Right hindlimb (tissue), 1 donor: ENCODE measurements around the gene PPP2R5D.
"Not testable (repeated sequence)": the region's sequence is repeated elsewhere in the genome, so short reads cannot be mapped to it uniquely, and the experiment has no call there.

Source experiments
- DNase-seq: peaks from one replicate; pipeline ENCODE4 v3.0.0-alpha.2; 2018

The PPP2R5D gene

GRCh38 chr6:42984001-42984923 lies at the start of gene PPP2R5D:
PPP2R5D (plus strand) TSS chr6:42984570; CDS start chr6:42984678, 108 bp downstream.
- peak; percentile 99 for DNase-seq

GRCh38 chr6:42935322-42935721 lies 49.0 kb upstream of the PPP2R5D start:
- DNase-seq, result no peak

- DNase-seq, result no peak
Measured at GRCh38 chr6:42936398-42936797, 48.0 kb upstream of the PPP2R5D start.

GRCh38 chr6:42937548-42938427 lies 46.6 kb upstream of the PPP2R5D start:
- DNase-seq, result no peak

- DNase-seq, result no peak
Measured at GRCh38 chr6:42938428-42938796, 46.0 kb upstream of the PPP2R5D start.

GRCh38 chr6:42938987-42939809 lies 45.2 kb upstream of the PPP2R5D start:
- no peak for DNase-seq

- no peak for DNase-seq
Measured at GRCh38 chr6:42939810-42940167, 44.6 kb upstream of the PPP2R5D start.

GRCh38 chr6:42940493-42941045 lies 43.8 kb upstream of the PPP2R5D start:
- DNase-seq, result no peak

GRCh38 chr6:42941356-42941755 lies 43.0 kb upstream of the PPP2R5D start:
- DNase-seq, result not testable (repeated sequence)

- DNase-seq, result no peak
Measured at GRCh38 chr6:42942444-42942843, 41.9 kb upstream of the PPP2R5D start.

GRCh38 chr6:42947950-42948349 lies 36.4 kb upstream of the PPP2R5D start:
- DNase-seq, result no peak

- no peak for DNase-seq
Measured at GRCh38 chr6:42952389-42952788, 32.0 kb upstream of the PPP2R5D start.

GRCh38 chr6:42954405-42954804 lies 30.0 kb upstream of the PPP2R5D start:
- not testable (repeated sequence) for DNase-seq

- DNase-seq, result no peak
Measured at GRCh38 chr6:42958125-42958524, 26.2 kb upstream of the PPP2R5D start.

- DNase-seq, result no peak
Measured at GRCh38 chr6:42959917-42960242, 24.5 kb upstream of the PPP2R5D start.

GRCh38 chr6:42960243-42961019 lies 23.9 kb upstream of the PPP2R5D start, which contains the start of gene GNMT:
GNMT (plus strand) TSS chr6:42960754; CDS start chr6:42960768, 14 bp downstream.
- peak; percentile 55 for DNase-seq

GRCh38 chr6:42961020-42961470 lies 23.3 kb upstream of the PPP2R5D start:
- DNase-seq, result no peak

GRCh38 chr6:42962096-42962495 lies 22.3 kb upstream of the PPP2R5D start:
- no peak for DNase-seq

GRCh38 chr6:42962502-42963178 lies 21.7 kb upstream of the PPP2R5D start:
- DNase-seq, result no peak

GRCh38 chr6:42963179-42963854 lies 21.1 kb upstream of the PPP2R5D start:
- no peak for DNase-seq
